Activated naive CD8-positive, alpha-beta T cell (primary cell): ENCODE measurements around the gene TTN.
A peak's percentile ranks its signal among the peaks of the same experiment; 100 is the strongest.

Source experiments
- H3K27ac Mint-ChIP-seq: one replicate; pipeline ENCODE4 v1.8.0; 2021; ENCODE audit warnings: mixed read lengths
- H3K27me3 Mint-ChIP-seq: one replicate; pipeline ENCODE4 v1.8.0; 2021; ENCODE audit warnings: mixed read lengths
- H3K36me3 Mint-ChIP-seq: one replicate; pipeline ENCODE4 v1.8.0; 2021; ENCODE audit warnings: mixed read lengths
- H3K4me1 Mint-ChIP-seq: one replicate; pipeline ENCODE4 v1.8.0; 2021; ENCODE audit warnings: low read depth, mixed read lengths
- H3K4me3 Mint-ChIP-seq: one replicate; pipeline ENCODE4 v1.8.0; 2021; ENCODE audit warnings: mild to moderate bottlenecking, mixed read lengths
- H3K9me3 Mint-ChIP-seq: one replicate; pipeline ENCODE4 v1.8.0; 2021; ENCODE audit warnings: low read depth, mixed read lengths

Gene TTN

DNA sequence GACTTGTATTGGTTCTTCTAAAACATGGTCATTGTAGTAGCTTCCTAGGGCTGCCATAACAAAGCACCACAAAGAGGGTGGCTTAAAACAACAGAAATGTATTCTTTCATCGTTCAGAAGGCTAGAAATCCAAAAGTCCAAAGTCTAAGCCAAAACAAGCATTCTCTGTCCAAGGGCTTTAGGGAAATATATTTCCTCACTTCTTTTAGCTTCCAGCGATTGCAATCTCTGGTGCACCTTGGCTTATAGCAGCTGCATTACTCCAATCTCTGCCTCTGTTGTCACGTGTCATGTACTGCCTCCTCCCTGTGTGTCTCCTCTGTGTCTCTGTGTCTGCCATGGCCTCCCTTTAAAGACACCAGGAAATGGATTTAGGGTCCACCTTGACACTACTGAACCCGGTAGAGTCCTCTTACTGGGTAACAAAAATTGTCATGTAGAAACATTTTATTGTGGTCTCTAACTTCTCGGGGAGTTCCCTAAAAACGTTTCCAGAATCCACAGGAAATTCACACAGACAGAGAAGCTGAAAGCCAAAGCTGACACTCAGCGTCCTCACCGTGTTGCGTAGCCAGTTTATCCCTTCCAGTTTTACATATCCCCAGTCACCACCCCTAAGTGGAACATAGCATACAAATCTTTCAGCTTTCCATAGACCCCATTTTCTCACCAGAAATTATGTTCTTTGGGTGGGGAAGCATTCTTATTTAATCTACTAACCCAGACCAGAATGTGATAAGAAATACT is 20.7 kb upstream of the TTN start:
- Mint-ChIP-seq H3K36me3 (peaks cover 18% of the 10 kb centered on the region), H3K27me3 (no peaks in the 10 kb centered on the region), H3K9me3 (peaks cover 7% of the 10 kb centered on the region), H3K4me1 (peaks cover 25% of the 10 kb centered on the region), H3K4me3 (no peak overlapping the region), H3K27ac (no peak overlapping the region)

DNA sequence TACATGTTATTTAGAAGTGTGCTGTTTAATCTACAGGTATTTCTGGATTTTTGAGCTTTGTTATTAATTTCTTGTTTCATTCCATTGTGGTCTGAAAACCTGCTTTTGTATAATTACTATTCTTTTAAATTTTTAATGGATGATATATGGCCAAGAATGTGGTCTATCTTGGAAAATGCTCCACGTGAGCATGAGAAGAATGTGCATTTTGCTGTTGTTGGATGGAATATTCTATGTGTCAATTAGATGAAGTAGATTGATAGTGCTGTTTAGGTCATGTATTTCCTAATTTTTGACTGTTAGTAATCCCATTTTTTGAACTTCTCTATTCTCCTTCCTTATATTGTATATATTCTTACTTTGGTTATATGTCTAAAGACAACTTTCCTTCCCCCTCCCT is 19.9 kb upstream of the TTN start:
- Mint-ChIP-seq H3K4me1 (peaks cover 25% of the 10 kb centered on the region), H3K27me3 (no peaks in the 10 kb centered on the region), H3K27ac (no peak overlapping the region), H3K4me3 (no peak overlapping the region), H3K36me3 (peaks cover 17% of the 10 kb centered on the region), H3K9me3 (peaks cover 7% of the 10 kb centered on the region)

DNA sequence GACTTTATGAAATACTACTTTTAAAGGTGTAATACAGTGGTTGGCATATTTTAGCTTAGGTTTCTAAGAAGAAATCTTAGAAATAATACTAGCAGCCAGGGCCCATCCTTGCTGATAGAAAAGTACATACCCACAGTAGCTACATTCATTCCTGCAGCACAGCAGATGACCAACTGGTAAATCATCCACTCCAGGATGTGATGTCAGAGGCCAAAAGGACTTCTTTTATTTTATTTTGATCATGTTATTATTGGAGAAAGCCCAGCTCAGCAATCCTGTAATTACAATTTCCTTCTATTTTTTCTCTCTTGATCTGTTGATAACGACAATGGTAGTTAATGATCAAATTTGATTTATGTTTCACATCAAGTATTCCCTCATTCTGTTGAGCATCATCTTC is 18.0 kb upstream of the TTN start:
- H3K4me3 Mint-ChIP-seq, result no peak overlapping the region
- H3K27ac Mint-ChIP-seq, result no peak overlapping the region

DNA sequence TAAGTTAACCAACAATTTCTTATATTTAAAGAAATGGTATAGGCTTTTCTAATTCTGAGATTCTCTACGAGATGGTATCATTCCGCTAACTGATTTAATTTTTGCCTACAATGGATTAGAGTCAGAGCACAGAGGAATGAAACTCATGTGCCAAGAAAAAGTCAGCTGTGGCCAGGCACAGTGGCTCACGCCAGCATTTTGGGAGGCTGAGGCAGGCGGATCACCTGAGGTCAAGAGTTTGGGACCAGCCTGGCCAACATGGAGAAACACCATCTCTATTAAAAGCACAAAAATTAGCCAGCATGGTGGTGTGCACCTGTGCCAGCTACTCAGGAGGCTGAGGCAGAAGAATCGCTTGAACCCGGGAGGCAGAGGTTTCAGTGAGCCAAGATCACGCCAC is 17.0 kb upstream of the TTN start:
- H3K4me1 Mint-ChIP-seq, result peaks cover 18% of the 10 kb centered on the region
- H3K27ac Mint-ChIP-seq, result no peak overlapping the region
- H3K36me3 Mint-ChIP-seq, result peaks cover 13% of the 10 kb centered on the region
- no peaks in the 10 kb centered on the region for H3K27me3 Mint-ChIP-seq
- no peak overlapping the region for H3K4me3 Mint-ChIP-seq
- H3K9me3 Mint-ChIP-seq, result peaks cover 7% of the 10 kb centered on the region

More for the DNA sequence above, 18.0 kb upstream of the TTN start:
- Mint-ChIP-seq H3K27me3 (no peaks in the 10 kb centered on the region), H3K4me1 (peaks cover 21% of the 10 kb centered on the region), H3K9me3 (peaks cover 7% of the 10 kb centered on the region), H3K36me3 (peaks cover 13% of the 10 kb centered on the region)

DNA sequence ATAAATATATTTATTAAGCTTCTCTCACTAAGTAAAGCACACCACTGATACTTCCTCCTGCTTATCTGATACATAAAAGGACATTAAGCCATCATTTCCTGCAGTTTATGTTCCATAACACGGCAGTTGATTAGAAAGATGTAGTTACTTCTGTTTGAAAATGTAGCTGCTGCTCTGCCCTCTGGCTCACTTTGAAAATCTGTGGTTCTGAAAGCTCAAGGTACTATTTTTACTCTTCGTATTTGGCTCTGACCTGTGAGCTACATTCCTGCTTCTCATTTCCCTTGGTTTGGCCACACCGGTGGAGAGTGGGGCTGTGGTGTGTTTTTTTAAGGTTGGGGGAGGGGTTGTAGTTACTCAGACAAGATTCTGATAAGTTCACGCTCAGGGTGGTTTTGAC is 12.8 kb upstream of the TTN start:
- Mint-ChIP-seq H3K4me1 (peaks cover 11% of the 10 kb centered on the region), H3K4me3 (peak overlapping the region; percentile 71), H3K27ac (peak overlapping the region; percentile 76), H3K36me3 (peaks cover 12% of the 10 kb centered on the region), H3K27me3 (no peaks in the 10 kb centered on the region), H3K9me3 (no peaks in the 10 kb centered on the region)

DNA sequence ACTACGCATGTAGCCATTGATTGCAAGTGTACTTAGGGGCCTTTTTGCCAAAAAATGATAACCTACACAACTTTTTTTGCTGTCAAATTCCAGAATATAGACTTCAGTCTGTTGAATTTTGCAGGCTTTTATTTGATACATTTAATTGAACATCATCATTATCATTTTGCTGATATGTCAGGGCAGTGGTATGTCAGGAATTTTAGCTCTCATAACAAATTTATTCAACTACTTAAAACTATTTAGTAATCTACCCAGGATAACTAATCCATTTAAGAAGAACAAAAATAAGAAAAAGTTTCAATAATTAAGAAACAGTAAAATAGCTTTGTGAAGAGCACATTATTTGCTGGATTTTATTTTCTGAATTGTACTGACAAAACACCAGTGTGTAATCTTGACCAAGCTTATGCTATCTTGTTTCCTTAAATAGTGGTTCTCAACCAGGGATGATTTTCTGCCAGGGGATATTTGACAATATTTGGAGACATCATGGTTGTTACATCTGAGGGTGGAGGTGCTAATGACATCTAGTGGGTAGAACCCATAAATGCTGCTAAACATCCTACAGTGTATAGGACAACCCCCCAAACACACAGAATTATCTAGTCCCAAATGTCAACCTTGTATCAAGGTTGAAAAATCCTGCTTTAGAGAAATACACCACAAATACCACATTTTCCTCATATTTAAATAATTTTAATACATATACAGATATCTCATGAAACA is 12.1 kb upstream of the TTN start:
- Mint-ChIP-seq H3K4me1 (peaks cover 11% of the 10 kb centered on the region), H3K4me3 (no peak overlapping the region), H3K27me3 (no peaks in the 10 kb centered on the region), H3K9me3 (no peaks in the 10 kb centered on the region), H3K27ac (no peak overlapping the region), H3K36me3 (peaks cover 12% of the 10 kb centered on the region)

DNA sequence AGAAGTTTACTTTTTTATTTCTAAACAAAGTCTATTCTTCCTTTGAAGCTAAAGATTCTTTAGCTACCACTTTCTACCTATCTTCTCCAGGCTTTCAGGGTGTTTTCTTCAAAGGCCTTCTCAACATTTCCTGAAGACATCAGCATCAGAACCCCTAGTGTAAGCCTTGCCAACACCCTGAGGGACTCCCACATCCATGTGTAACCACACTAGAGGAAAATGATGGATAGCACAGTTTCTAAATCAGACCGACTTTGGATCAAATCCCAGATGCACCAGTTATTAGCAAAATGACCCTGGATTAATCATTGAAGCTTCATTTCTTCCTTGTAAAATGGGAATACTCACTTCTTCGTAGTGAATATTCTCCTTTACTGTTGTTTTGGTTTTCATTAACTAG is 4.7 kb upstream of the TTN start:
- H3K27me3 Mint-ChIP-seq, result no peaks in the 10 kb centered on the region
- H3K36me3 Mint-ChIP-seq, result peaks cover 20% of the 10 kb centered on the region
- no peaks in the 10 kb centered on the region for H3K9me3 Mint-ChIP-seq
- H3K4me3 Mint-ChIP-seq, result no peak overlapping the region
- no peaks in the 10 kb centered on the region for H3K4me1 Mint-ChIP-seq
- H3K27ac Mint-ChIP-seq, result no peak overlapping the region

DNA sequence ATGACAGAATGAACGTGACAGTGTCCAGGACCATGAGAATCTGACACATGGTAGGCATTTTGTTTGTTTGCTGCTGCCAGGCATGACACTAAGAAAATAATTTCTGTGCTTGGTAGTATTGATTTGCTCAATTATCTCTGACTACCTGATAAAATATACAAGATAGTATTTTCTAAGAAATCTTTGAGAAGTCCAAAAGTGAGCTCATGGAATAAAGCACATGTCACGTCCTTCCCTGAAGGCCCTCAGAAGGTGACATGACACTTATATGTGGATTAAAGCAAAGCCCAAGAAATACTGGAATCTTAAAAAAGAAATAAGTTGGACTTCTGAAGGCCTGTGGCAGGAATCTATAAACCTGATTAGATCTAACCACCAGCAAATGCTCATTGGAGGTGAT is 3.8 kb upstream of the TTN start:
- Mint-ChIP-seq H3K9me3 (no peaks in the 10 kb centered on the region), H3K4me1 (no peaks in the 10 kb centered on the region), H3K36me3 (peaks cover 14% of the 10 kb centered on the region), H3K27ac (no peak overlapping the region), H3K27me3 (no peaks in the 10 kb centered on the region), H3K4me3 (no peak overlapping the region)

DNA sequence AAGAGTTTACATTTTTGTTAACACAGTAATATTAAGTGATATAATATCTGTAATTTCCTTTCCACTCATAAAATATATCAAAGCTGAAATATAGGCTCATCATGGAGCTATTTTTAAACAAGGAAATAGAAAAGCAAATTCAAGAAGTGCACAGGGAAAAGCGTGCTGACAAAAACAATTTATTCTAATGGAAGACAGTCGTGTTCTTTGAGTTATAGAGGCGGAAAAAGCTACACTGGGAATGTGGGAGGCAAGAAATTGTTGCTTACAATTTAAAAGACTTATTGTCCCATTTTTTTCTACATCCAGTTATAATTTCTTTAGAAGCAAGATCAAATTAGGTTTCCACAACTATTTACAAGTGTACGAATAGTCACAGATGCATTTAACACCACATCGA is 3.2 kb upstream of the TTN start:
- Mint-ChIP-seq H3K36me3 (peaks cover 13% of the 10 kb centered on the region), H3K4me3 (no peak overlapping the region), H3K9me3 (no peaks in the 10 kb centered on the region), H3K4me1 (no peaks in the 10 kb centered on the region), H3K27me3 (no peaks in the 10 kb centered on the region), H3K27ac (no peak overlapping the region)

DNA sequence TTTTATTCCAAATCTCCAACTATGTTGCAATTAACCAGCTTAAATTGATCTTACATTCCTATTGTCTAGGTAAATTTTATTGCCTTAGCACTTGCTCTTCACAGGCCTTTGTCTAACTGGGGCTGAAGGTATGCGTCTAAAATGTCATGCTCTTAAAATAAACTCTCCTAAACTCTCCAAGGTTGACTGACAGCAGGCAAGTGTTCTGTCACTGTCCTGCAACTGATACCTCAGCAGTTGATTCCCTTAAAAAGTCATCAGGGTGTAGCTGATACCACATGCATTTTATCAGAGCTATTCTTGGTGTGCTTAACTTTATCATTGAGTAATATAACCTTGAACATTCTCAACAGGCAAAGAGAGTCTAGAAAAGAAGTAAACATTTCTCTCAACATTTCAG is 680 bp downstream of the TTN start:
- no peak overlapping the region for H3K4me3 Mint-ChIP-seq
- peaks cover 7% of the 10 kb centered on the region for H3K36me3 Mint-ChIP-seq
- H3K27me3 Mint-ChIP-seq, result no peaks in the 10 kb centered on the region
- H3K4me1 Mint-ChIP-seq, result no peaks in the 10 kb centered on the region
- H3K27ac Mint-ChIP-seq, result no peak overlapping the region
- H3K9me3 Mint-ChIP-seq, result no peaks in the 10 kb centered on the region

DNA sequence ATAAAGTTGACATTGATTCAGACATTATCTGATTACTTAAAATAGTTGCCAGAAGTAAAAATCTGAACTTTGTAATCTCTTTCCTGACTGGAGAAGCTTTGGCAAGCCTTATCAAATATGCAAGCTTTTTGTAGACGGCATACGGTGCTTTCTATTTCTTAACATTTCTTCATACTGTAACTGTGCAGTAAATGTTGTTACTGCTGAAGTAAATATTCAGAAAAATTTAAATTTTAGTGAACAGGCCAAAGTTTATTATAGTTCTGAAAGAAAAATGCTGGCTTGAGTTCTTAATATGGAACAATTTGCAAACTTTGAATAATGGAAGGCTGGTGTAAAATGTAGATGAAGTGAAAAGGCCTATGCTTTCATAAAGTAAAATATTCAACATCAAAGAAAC is 1.8 kb downstream of the TTN start:
- peaks cover 7% of the 10 kb centered on the region for H3K36me3 Mint-ChIP-seq
- H3K27me3 Mint-ChIP-seq, result no peaks in the 10 kb centered on the region
- no peaks in the 10 kb centered on the region for H3K4me1 Mint-ChIP-seq
- no peak overlapping the region for H3K27ac Mint-ChIP-seq
- no peaks in the 10 kb centered on the region for H3K9me3 Mint-ChIP-seq
- H3K4me3 Mint-ChIP-seq, result no peak overlapping the region

DNA sequence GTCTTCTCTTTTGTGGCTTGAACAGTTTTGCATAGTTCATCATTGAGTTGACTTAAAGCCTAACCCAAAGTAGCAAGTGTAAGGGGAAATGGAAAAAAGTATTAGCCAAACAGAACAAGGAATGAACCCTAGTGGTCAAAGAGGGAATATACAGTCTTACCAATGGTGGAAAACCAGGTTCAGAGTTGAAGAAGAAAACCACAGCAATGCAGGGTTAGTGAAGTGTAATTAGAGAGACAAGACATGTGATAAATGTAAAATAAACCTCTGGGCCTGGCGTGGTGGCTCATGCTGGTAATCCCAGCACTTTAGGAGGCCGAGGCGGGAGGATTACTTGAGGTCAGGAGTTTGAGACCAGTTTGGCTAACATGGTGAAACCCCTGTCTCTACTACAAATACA is 2.4 kb downstream of the TTN start:
- no peak overlapping the region for H3K4me3 Mint-ChIP-seq
- H3K36me3 Mint-ChIP-seq, result peaks cover 7% of the 10 kb centered on the region
- no peaks in the 10 kb centered on the region for H3K4me1 Mint-ChIP-seq
- no peak overlapping the region for H3K27ac Mint-ChIP-seq
- H3K9me3 Mint-ChIP-seq, result no peaks in the 10 kb centered on the region
- H3K27me3 Mint-ChIP-seq, result no peaks in the 10 kb centered on the region

DNA sequence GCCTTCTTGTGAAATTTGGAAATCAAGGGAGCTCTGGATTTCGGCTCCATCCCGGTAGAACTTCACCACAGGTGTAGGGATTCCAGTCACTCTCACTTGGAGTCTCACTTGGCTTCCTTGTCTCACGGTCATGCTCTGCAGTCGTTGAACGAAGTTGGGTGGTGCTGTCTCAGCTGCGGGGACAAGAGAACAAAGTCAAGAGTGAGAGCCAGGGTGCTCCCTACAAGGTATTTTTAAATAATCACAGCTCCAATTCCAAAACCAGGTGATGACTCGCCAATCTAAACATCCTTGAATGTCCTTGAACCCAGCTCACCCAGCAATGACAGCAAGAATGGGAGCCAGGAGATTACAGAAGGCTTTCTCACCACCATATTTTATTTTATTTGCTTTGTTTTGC is 6.7 kb downstream of the TTN start:
- no peaks in the 10 kb centered on the region for H3K9me3 Mint-ChIP-seq
- no peak overlapping the region for H3K27ac Mint-ChIP-seq
- H3K4me3 Mint-ChIP-seq, result no peak overlapping the region
- no peaks in the 10 kb centered on the region for H3K27me3 Mint-ChIP-seq
- H3K4me1 Mint-ChIP-seq, result no peaks in the 10 kb centered on the region
- peaks cover 14% of the 10 kb centered on the region for H3K36me3 Mint-ChIP-seq

DNA sequence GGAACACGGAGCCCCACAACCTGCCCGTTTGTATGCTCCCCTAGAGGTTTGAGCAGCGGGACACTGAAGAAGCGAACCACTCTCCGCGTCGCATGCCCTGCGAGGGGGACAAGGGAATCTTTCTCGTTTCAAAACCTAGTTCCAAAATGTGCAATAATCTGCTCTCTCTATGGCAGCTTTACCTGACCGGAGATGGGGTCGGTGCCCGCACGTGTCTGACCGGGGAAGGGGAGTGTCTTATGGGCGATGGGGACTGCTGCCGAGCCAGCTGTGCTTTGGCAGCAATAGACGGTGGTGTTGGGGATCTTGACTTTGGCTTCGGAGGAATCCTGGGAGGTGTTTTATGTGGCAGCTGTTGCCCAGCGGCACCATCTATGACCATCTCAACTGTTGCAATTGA is 7.9 kb downstream of the TTN start:
- H3K9me3 Mint-ChIP-seq, result no peaks in the 10 kb centered on the region
- peaks cover 11% of the 10 kb centered on the region for H3K36me3 Mint-ChIP-seq
- no peaks in the 10 kb centered on the region for H3K4me1 Mint-ChIP-seq
- no peak overlapping the region for H3K4me3 Mint-ChIP-seq
- no peaks in the 10 kb centered on the region for H3K27me3 Mint-ChIP-seq
- H3K27ac Mint-ChIP-seq, result no peak overlapping the region

DNA sequence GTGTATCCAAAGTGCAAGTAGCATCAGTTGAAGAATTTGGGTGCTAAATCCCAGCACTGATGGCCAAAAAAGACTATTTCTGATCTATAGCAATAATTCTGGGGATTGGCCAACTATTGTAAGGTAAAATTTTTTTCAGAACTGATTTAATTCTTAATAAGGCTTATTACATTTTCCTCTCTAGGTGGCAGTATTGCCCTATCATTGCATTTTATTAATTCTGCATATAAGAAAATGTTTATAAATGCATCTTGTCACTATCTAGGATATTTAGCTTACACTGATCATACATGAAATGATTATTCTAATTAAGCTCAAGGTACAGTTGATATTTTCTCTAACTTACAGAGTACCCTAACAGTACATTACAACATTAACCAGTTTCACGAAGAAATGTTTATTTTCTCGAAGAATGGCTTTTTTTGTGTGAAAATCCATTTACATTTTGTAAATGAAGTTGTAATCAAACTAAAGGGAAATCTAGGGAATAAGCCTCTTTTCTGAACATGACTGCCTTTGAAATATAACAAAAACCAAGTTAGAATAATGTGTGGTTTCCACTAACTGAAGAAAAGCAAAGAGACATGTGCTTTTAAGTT is 11.0 kb downstream of the TTN start:
- Mint-ChIP-seq H3K27me3 (no peaks in the 10 kb centered on the region), H3K9me3 (no peaks in the 10 kb centered on the region), H3K4me3 (no peak overlapping the region), H3K36me3 (peaks cover 16% of the 10 kb centered on the region), H3K4me1 (no peaks in the 10 kb centered on the region), H3K27ac (no peak overlapping the region)
